SK-N-MC (cell line): ENCODE measurements around the gene CFAP45.

Experiments
- EZH2 ChIP-seq: fragments of 200-600 bp; sonication (generic); IDR thresholded peaks from one replicate; pipeline ENCODE4 v1.6.1; 2017; ENCODE audit warnings: antibody characterized with exemption
- POLR2AphosphoS5 ChIP-seq: IDR thresholded peaks from 2 replicates; pipeline ENCODE4 v1.6.1; 2012; ENCODE audit warnings: mild to moderate bottlenecking, low read depth, low read length, borderline replicate concordance

DNA sequence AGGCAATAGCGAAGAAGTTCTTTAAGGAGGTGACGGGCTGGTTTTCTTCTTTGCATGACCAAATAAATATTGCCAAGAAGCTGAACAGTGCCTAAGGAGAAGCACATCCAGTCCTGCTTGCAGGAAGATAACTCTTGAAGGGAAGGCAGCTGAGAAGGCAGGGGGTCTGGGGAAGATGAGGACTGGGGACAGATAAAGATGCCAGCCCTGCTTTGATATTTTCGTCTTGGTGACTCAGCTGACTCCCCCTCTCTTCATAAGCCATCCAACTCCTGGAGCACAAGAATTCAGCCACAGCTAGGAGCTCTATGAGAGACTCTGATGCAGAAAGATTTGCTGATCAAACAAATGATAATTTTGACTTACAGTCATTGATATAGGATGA lies 3.4 kb downstream of the CFAP45 start:
- TF ChIP-seq EZH2 = no peak
- TF ChIP-seq POLR2AphosphoS5 = no peak
